MM.1S (cell line): ENCODE data around the gene PLXNB1.

Experiments
- EZH2 ChIP-seq: fragments of 300-600 bp; sonication (generic); optimal IDR thresholded peaks from 2 replicates; pipeline ENCODE3; 2017; ENCODE audit warnings: low read depth, mild to moderate bottlenecking, antibody characterized with exemption, low read length, mixed read lengths
- EZH2phosphoT487 ChIP-seq: fragments of 300-600 bp; sonication (generic); IDR thresholded peaks from 2 replicates; pipeline ENCODE4 v1.6.1; 2018; ENCODE audit warnings: antibody characterized with exemption, low read length
- TF ChIP-seq, protein P1 (sequence below): fragments of 300-600 bp; sonication (generic); IDR thresholded peaks from 2 replicates; pipeline ENCODE4 v1.5.1; 2016; ENCODE audit warnings: antibody characterized with exemption, low read length, mixed read lengths

- TF ChIP-seq, protein P1, sequence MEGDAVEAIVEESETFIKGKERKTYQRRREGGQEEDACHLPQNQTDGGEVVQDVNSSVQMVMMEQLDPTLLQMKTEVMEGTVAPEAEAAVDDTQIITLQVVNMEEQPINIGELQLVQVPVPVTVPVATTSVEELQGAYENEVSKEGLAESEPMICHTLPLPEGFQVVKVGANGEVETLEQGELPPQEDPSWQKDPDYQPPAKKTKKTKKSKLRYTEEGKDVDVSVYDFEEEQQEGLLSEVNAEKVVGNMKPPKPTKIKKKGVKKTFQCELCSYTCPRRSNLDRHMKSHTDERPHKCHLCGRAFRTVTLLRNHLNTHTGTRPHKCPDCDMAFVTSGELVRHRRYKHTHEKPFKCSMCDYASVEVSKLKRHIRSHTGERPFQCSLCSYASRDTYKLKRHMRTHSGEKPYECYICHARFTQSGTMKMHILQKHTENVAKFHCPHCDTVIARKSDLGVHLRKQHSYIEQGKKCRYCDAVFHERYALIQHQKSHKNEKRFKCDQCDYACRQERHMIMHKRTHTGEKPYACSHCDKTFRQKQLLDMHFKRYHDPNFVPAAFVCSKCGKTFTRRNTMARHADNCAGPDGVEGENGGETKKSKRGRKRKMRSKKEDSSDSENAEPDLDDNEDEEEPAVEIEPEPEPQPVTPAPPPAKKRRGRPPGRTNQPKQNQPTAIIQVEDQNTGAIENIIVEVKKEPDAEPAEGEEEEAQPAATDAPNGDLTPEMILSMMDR = no peak
- TF ChIP-seq EZH2 = no peak
- no peak for TF ChIP-seq EZH2phosphoT487
Observed at GRCh38 chr3:48429960-48430707, at the start of gene PLXNB1.
